NCI-H526 treated with DMSO at 0.1 percent for 48 hours (cell line): ENCODE measurements around the gene REV3L.
"Not testable (repeated sequence)": the region's sequence is repeated elsewhere in the genome, so short reads cannot be mapped to it uniquely, and the experiment has no call there.

Experiments used
- DNase-seq: peaks from one replicate; lab custom pipeline; 2025; lab: John Stamatoyannopoulos, UW

Gene REV3L

DNA sequence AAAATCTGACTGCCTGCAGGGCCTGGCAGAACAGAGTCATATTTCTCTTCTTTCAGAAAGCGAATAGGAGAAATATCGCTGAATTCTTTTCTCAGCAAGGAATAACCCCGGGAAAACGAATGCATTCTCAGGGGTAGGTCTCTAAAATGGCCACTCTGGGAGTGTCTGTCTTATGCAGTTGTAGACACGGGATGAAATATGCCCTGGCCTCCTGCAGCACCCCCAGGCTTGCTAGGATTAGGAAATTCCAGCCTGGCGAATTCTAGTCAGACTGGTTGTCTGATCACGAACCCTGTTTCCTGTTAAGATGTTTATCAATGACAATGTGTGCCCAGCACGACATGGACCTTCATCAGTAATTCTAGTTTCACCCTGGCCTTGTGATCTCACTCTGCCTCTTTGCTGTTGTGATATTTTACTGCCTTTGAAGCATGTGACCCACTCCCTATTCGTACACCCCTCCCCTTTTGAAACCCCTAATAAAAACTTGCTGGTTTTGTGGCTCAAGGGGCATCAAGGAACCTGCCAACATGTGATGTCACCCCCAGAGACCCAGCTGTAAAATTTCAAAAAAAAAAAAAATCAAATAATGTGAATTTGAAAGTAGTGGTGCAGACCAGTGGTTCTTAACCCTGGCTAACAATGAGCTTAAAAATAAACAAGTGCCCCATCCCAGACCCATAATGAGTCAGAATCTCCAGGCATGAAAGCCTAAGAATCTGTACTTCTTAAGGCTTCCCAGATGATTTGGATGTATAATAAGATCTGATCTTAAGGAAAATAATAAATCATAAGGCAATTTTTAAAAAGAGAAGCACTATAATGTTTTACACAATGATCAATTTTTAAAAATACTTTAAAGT is 181.8 kb downstream of the REV3L start:
- DNase-seq: not testable (repeated sequence)

DNA sequence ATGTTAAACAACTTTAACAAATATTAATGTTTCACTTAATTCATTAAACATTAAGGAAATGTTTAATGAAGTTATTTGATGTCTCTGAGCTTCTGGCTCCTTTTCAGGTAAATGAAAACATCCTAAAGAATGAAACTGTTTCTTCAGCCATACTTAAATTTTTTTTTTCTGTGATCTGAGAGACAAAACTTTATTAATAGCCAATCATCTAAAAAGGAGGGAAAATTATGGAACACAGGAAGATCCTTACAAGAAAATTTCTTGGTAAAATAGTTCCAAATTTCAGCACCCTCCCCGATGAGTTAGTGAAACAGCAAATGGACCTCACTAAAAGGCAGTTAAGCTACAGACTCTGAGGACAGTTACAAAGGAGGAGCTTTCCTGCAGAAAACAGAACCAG is 185.2 kb downstream of the REV3L start:
- no peak for DNase-seq

DNA sequence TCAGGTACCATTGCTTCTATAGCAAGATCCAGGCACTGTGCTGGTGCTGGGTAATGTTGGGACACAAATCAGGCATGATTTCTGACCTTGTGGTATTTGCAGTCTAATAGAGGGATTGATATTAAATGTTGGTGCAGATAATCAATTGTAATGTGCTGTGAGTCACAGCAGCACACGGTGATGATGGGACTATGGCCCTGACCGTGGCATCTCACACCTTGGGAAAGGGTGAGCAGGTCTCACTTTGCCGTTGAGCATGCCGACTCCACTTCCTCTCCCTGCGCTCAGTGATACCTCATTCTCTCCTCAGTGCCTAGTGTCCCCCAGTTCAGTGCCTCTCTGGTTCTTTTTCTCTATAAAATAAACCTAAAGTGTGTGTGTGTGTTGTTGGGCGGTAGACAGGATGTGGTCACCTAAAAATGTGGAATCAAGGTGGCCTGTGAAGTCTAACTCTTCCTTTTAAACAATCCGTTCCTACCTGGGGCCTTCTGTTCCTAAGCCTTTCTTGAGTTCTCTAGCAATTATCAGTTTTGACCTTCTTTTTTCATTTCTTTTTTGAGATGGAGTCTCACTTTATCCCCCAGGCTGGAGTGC is 188.5 kb downstream of the REV3L start:
- no peak for DNase-seq

DNA sequence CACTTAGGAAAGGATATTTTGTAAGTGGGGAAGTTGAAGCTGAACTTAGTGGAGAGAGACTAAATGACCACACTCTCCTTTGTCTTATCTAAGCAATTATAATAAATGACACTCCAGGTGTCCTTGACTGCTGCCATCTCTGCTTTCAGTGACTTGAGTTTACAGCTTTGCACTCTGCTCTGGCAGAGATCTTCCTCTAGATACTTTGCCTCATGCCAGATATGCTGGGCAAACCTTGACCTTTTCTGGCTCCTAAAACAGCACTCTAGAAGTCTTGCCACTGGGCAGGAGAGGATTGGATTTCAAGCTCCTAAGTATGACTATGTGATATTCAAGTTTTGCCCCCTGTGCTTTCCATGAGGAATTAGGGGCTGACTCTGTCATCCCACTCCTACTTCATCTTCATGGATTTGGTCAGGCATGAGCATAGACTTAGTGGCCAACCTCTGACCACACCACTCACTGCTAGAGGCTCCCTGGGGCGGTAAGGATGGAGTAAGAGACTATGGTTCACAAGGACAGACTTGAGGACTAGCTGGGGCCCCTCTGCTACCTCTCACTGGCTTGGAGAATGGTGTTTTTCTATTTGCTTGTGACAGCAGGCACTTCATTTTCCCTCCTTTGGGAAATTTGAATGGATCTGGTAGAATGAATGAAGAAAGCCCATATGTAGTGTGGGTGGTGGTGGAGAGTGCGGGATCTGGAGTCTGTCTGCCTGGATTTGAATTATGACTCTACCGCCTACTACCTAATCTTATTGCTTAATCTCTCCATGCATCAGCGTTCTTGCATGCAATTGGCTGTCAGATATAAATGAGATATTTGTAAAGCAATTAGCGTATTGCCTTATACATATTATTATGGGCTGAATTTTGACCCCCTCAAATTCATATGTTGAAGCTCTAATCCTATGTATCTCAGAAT is 191.4 kb downstream of the REV3L start:
- no peak for DNase-seq

DNA sequence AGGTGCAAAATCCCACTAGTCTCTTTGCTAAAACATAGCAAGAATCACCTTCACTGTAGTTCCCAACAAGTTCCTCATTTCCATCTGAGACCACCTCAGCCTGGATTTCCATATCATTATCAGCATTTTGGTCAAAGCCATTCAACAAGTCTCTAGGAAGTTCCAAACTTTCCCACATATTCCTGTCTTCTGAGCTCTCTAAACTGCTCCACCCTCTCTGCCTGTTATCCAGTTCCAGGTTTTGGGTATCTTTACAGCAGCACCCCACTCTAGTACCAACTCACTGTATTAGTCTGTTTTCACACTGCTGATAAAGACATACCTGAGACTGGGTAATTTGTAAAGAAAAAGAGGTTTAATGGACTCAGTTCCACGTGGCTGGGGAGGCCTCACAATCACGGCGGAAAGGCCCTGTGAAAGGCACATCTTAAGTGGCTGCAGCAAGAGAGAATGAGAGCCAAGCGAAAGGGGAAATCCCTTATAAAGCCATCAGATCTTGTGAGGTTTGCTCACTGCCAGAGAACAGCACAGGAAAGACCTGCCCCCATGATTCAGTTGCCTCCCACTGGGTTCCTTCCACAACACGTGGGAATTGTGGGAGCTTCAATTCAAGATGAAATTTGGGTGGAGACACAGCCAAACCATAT is 192.2 kb downstream of the REV3L start:
- DNase-seq: not testable (repeated sequence)

DNA sequence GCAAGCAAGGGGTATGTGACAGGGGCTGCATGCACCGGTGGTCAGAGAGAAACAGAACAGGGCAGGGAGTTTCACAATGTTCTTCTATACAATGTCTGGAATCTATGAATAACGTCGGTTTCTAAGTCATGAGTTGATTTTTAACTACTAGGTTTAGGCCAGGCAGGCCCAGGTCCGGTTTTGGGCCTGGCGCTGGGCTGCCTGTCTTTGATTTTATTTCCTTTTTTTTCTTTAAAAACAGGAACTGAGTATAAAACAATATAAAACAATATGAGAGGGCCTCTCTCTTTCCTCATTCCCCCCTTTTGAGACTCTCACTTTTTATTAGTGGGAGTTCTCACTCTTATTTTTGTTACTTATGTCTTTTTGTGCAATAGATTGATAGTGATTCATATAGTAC is 198.7 kb downstream of the REV3L start:
- DNase-seq: not testable (repeated sequence)

DNA sequence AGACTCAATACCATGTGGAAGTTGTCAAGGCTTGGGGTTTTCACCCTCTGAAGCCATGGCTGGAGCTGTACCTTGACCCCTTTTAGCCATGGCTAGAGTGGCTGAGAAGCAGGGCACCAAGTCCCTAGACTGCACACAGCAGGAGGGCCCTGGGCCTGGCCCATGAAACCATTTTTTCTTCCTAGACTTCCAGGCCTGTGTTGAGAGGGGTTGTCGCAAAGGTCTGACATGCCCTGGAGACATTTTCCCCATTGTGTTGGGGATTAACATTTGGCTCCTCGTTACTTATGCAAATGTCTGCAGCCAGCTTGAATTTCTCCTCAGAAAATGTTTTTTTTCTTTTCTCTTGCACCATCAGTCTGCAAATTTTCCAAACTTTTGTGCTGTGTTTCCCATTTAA is 199.3 kb downstream of the REV3L start:
- no peak for DNase-seq

DNA sequence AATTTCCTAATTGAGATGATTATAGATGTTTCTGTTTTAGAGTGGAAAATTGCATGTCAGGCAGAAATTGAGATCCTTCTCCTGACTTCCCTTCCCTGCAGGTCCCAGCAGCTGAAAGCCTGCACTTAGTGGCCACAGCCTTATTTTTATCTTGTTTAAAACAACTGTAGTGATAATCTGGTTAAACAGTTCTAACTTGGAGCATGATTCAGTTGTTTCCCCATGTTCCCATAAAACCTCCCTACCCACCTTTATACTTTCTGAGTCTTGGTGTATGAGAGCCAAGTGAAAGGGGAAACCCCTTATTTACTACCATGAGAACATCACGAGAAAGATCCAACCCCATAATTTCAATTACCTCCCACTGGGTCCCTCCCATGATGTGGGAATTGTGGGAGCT is 200.5 kb downstream of the REV3L start:
- no peak for DNase-seq

DNA sequence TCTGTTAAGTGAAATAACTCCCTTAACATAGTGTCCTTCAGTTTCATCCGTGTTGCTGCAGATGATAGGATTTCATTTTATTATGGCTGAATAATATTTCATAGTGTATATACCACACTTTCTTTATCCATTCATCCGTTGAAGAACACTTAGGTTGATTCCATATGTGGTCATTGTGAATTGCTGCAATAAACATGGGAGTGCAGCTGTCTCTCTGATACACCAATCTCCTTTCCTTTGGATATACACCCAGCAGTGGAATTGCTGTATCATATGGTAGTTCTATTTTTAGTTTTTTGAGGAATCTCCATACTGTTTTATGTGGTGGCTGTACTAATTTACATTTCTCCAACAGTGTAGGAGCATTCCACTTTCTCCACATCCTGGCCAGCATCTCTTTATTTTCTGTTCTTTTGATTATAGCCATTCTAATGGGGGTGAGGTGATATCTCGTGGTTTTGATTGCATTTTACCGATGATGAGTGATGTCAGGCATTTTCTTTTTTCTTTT is 202.5 kb downstream of the REV3L start:
- no peak for DNase-seq

DNA sequence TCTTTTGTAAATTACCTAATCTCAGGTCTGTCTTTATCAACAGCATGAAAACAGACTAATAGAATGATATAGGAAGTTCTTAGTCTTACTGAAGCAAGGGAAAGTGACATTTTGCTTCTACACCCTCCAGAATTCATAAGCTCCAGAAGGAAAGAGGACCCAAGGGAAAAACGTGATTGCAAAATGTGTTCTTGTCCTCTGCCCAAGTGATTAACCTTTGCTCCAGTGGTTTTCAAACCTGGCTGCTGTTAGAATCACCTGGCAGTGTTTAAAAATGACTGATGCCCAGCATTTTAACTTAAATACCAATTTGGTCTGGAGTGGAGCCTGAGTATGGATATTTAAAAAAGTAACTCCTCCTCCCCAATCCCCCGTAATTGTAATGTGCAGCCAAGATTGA is 204.3 kb downstream of the REV3L start:
- no peak for DNase-seq

DNA sequence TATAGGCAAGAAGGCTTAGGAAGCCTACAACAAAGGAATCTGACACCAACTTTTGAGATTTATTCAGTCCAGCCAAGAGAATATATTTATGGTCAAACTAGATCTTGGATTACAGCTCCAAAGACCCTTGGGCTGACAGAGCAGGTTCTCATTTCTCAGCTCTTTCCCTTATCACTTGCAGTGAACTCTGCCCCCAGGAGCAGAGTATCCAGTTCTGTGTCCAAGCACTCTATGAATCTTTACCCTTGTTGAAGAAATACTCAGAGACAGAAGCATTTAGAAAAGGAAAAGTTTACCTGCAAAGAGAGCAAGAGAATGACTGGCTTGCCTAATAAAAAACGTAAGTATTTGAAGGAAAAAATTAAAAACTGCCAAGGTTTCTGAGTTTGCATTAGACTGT is 205.2 kb downstream of the REV3L start:
- no peak for DNase-seq

DNA sequence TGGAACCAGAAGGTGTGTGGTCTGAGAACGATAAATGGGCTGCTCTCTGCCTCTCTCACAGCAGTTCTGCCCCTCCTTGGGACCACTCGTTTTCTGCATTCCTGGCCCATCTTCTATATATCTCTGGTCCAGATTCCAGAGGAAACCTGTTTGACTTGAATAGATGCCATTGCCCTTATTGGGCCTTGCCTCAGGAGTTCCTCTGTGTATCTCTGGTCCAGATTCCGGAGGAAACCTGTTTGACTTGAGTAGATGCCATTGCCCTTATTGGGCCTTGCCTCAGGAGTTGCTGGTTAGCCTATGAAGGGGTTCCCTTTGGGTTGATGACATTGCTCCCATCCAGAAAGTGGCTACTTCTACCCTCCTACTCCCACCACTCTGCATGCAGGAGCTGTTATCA is 206.3 kb downstream of the REV3L start:
- DNase-seq: no peak

DNA sequence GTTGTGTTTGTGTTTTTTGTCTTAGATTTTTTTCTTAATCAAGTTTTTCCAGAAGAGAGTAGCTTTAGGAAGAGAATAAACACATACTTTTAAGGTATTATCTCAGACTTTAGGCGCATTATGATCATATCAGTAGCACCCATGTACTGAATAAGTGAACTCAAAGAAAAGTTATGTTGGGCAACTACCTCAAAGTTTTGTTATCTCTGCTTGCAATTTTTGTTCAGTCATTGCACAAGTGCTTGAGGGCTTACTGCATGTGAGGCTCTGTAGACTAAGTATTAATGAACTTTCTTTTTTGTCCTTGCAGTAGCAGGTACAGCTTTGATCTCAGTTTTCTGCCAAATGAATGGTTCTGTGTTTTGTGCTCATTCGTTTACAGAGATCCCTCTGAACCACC is 206.7 kb downstream of the REV3L start:
- DNase-seq: no peak

DNA sequence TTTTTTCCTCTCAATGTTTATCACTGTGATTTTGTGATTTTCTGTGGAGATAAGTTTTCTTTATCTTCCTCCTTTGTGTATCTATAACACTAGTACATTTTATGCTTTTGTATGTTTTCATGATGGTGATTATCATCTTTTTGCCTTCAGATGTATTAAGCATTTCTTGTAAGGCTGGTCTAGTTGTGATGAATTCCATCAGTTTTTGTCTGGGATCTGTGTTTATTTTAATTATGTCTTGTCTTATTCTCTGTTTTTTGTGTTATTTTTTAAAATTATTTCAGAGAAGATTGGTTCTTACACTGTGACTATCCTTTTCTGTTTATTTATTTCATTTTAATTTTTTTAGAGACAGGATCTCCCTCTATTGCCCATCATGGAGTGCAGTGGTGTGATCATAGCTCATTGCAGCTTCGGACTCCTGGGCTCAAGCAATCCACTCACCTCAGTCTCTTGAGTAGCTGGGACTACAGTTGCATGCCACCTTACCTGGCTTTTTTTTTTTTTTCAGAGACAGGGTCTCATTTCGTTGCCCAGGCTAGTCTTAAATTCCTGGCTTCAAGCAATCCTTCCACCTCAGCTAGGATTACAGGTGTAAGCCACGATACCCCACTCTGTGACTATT is 208.3 kb downstream of the REV3L start:
- DNase-seq: no peak

DNA sequence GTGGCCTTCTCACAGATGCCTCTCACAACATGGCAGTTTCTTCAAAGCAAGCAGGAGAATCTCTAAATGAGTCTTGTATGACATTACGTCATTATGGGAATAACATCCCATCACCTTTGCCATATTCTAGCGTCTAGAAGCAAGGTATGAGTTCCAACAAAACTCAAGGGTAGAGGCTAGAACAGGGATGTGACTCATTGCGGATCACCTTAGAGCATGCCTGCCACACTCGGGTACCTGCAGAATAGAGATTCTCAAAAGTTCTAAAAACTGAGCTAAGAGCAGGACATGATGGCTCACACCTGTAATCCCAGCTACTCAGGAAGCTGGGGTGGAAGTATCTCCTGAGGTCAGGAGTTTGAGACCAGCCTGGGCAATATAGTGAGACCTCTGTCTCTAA is 212.9 kb downstream of the REV3L start:
- no peak for DNase-seq

DNA sequence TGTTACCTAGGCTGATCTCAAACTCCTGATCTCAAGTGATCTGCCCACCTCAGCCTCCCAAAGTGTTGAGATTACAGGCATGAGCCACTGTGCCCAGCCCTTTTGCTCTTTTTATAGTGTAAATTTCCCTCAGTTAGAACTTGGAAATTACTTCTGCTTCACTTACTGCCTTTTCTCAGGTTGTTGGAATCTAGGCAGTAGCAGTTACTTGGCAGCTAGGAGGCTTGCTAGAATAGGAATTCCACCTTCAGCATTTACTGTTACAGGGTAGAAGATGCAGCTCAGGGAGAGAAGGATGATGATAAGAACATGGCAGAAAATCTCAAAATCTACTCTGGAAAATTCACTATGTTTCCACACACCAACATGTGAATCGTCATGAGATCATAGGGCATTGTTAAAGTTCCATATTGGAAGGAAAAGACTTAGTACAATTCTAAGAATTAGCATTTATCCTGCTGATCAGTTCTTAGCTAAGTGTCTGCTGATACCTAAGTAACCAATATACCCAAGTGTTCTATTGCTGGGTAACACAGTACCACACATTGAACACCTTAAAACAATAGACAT is 213.5 kb downstream of the REV3L start:
- DNase-seq: no peak

DNA sequence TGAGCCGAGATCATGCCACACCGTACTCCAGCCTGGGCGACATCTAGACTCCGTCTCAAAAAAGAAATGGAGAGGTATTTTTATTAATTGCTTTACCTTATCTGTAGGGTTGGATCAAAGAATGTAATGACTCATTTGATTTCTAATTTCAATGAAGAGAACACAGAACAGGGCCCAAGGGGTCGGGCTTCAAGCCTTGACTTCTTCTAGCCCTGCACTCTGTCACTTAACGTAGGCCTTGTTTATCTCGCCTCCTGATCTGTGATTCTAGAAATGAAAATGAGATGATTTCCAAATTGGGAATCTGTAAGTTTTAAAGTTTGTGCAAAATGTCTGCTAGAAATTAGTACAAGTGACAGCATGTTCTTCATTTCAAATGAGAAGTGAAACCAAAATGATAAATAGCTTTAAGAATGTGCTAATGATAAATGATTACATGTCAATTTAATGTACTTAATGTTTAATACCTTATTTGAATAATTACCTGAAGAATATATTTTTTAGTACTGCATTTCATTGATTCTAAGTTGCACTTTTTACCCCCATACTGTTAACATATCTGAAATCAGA is 215.2 kb downstream of the REV3L start:
- DNase-seq: no peak

DNA sequence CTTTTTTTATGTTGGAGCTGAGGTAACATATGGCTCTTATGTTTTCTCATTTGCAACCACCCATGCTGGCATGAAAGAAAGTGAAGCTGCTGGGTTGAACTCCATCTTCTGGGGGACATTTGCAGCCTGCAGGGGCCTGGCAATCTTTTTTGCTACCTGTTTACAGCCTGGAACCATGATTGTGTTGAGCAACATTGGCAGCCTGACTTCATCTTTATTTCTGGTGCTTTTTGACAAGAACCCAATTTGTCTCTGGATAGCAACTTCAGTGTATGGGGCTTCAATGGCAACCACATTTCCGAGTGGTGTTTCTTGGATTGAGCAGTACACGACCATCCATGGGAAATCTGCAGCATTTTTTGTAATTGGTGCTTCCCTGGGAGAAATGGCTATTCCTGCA is 216.7 kb downstream of the REV3L start:
- no peak for DNase-seq

DNA sequence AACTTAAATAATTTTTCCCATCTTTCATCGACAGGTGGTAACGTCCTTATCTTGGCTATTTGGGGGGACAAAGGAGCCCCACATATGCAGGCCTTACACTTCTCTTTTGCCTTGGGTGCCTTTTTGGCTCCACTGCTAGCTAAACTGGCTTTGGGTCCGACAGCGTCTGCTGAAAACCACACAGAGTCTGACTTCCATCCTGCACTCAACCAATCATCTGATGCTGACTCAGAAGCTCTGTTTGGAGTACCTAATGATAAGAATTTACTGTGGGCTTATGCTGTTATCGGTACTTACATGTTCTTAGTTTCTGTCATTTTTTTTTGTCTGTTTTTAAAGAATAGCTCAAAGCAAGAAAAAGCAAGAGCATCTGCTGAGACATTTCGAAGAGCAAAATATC is 217.2 kb downstream of the REV3L start:
- DNase-seq: no peak

DNA sequence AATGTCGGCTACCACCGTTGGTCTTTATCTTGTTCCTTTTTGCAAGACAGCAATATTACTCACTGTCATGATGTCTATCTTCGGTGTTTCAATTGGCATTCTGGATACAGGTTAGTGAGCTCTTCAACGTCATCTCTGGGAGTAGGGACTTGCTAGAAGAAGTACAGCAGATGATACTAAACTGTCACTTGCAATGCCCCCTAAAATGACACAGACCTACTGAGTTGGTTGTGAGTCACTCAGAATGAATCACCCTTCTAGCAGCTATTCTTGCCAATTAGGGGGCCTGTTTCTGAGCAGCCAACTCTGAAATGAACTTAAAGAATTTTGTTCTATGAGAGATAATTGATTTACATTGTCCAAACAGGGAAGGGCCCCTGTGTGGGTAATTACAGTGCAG is 219.2 kb downstream of the REV3L start:
- DNase-seq: no peak
